HG02943 (cell line): Measurements from ENCODE around the gene YIPF1.

Experiments
- ATAC-seq: cut with Tn5 transposase; IDR thresholded peaks from one replicate; pipeline ENCODE4 v1.9.1; 2021; ENCODE audit warnings: mild to moderate bottlenecking, low read depth, moderate library complexity; ENCODE audit not compliant: unreplicated experiment

Gene YIPF1

DNA sequence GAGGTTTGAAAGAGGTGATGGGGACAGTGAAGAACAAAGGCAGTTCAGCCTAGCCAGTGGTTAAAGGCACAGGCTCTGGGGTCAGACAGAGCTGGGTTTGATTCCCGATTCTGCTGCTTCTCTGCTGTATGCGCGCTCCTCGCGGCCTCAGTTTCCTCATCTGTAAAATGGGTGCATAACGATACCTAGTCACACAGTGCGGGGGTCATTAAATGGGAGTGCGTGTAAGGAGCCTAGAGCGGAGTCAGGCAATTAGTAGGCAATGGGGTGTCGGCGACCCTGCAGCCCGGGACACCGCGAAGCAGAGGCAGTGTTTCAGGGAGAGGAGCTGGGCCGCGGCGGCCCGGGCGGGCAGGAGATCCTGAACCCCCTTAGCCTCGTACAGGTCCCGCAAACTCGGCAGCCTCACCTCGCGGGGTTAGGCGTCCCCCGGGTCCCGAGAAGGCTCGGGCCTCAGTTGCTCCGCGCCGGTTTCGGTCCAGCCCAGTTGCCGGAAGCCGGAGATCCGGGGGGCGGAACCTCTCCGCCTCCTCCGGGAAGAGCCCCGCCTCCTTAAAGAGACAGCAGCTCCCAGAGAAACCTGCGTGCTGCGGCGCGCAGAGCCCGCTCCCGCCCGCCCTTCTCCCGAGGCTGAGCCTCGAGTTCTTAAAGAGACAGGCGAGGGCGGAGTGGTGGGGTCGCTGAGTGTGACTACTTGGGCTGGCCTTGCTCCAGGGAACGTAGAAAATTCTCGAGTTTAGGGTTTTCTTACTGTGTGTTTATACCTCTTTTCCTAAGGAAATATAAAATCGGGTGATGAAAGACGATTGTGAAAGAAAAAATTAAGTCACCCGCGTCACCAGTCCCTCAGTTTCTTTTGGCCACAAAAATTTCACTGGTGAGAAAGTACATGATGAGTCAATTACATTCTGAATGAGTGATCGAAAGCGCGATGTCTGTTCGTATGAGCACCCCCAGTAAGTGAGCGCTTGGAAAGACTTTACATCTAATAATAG lies at the start of gene YIPF1:
TSS of gene YIPF1 (minus strand) at position 494 of the 995 bp plus-strand sequence. CDS start 860 bp downstream, outside the sequence.
- peak; percentile 77 for ATAC-seq

- ATAC-seq, result no peak
Observed at GRCh38 chr1:53938136-53938830, 48.7 kb upstream of the YIPF1 start.

DNA sequence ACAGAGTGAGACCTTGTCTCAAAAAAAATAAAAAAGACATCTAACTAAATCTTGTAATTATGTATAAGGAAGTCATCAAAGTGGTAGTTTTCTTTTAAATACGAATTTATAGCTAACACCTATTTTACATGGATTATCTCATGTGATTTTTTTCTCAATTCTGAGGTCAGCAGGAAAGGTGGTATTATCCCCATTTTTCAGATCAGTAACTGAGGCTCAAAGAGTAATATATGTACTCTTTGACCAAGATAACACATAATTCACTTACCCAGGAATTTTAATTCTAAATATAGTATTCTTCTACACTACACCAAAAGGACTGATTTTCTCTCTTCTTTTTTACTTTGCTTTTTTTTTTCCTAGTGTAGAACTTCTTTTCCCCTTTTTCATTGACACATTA lies 46.8 kb upstream of the YIPF1 start:
- ATAC-seq, result no peak

DNA sequence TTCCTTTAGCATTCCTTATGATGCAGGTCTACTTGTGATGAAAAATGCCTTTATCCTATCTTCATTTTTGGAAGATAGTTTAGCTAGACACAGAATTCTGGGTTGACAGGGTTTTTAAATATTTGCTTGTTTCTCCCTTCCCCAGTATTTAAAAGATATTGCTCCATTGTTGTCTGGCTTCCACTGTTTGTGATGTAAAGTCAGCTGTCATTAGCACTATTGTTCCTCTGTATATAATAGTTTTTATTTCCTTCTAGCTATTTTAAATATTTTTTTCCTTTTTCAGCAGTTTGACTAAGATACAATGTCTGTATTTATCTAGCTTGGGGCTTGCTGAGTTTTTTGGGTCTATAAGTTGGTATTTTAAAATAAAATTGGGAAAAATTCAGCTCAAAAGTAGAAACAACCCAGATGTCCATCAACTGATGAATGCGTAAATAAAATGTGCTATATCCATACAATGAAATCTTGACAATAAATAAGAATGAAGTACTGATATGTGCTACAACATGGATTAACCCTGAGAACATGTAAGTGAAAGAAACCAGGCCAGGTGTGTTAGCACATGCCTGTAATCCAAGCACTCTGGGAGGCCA lies 44.7 kb upstream of the YIPF1 start:
- no peak for ATAC-seq

DNA sequence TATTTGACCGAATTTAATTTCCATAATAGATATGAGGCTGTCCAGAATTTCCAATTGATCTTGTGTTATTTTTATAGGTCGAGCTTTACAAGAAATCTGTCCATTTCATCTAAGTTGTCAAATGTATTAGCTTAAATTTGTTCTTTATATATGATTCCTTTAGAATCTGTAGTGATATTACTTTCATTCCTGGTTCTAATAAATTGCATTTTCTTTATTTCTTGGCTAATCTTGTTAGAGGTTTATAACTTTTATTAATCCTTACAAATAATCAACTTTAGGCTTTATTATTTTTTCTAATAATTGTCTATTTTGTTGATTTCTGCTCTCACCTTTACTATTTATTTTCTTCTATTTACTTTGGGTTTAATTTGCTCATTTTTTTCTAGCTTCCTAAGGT lies 41.9 kb upstream of the YIPF1 start:
- ATAC-seq, result no peak

DNA sequence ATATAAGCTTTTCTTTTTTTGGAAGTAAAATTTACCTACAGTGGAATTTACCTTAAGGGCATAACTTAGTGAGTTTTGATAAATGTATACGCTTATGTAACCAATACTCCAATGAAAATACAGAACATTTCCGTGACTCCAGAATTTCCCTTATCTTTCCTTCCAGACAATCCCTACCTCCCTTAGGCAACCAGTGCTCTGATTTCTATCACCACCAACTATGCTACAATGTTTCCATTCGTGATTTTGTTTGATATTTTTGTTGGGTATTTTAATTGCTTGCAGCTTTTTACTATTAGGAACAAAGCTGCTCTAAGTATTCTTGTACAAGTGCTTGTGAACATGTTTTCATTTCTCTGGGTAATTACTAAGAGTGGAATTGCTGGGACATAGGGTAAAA lies 41.3 kb upstream of the YIPF1 start:
- no peak for ATAC-seq

DNA sequence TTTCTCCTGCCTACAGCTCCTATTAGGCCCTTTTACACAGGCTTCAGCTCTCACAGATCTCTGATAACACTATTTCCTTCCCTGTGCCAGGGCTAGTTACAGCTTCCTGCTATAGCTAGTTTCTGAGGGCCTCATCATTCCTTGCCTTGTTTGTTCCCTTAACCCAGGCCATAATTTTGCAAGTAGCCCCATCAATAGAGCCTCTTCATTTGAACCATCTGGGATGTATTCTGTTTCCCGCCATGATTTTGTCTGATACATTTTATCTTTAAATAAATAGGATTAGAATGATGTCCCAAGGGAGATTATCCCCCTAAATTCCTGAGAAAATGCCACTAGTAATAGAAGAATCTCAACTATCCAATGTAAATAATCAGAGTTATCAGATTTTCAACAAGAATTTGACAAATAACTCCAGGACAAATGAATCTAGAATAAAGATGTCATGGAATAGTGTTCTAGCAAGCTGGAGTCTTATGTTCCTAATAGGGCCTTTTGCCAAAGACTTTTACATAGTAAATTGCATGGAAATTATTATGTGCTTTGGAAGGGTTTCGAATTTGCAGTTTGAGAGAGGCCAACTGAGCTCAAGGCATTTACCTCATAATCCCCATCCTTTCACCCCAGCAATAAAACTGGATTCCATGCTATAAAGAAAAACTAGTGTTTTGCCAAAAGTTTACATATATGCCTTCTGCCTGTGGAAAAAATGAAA lies 39.8 kb upstream of the YIPF1 start:
- ATAC-seq, result no peak

- no peak for ATAC-seq
Observed at GRCh38 chr1:53927376-53927881, 37.8 kb upstream of the YIPF1 start.

GRCh38 chr1:53919675-53920066 lies 30.1 kb upstream of the YIPF1 start:
- no peak for ATAC-seq

DNA sequence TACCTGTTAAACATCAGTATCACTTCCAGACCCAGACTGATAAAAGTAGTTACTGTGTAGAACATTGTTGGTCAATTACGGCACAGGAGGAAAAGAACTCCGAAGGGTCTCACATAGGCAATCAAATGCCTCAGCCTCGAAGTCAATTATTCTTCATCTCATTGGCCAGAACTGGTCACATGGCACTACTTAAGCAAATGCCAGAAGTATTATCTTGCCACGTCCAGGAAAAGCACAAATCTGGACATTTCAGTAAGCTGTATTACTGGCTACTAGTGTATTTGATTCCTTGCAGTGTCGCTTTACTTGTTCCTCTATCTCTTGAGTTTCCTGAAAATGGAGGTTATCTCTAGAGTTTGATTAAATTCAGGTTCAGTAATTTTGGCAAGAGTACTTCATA lies 28.7 kb upstream of the YIPF1 start:
- ATAC-seq, result no peak

DNA sequence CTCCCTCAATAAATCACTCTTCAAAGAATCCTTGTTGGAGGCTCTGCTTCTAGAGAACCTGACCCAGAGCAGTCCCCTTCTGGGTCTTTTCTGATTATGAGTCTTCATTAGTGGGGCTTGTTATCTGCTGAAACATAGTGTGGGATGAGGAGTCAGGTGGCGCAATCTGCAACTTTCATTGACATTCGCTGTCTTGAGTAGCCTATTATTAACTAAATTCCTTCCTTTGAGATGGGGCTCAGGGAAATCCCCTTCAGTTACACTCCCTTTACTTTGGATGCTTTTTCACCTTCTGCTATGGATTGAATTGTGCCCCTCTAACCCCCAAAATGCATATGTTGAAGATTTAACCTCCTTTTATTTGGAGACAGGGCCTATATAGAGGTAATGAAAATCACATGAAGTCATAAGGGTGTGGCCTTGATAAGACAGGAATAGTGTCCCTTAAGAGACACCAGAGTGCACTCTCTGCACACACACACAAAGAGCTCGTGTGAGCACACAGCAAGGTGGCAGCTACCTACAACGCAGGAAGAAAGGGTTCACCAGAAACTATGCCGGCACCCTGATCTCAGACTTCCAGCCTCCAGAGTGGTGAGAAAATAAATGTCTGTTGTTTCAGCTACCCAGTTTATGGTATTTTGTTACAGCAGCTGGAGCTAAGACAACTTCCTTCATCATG lies 23.9 kb upstream of the YIPF1 start:
- ATAC-seq, result no peak

DNA sequence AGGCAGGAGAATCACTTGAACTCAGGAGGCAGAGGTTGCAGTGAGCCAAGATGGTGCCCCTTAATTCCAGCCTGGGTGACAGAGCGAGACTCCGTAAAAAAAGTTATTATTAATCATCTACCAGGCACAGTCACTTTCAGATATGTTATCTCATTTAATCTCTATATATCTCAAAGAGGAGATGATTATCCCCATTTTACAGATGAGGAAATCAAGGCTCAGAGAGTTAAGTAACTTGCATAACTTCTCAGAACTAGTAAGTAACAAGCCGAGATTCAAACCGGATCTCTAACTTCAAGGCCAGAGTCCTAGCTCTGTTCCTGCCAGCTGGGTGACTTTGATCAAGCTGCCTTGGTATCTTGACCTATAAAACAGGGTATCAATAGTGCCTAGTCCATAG lies 21.8 kb upstream of the YIPF1 start:
- no peak for ATAC-seq

GRCh38 chr1:53909946-53910345 lies 20.3 kb upstream of the YIPF1 start:
- ATAC-seq, result no peak

GRCh38 chr1:53906121-53906520 lies 16.5 kb upstream of the YIPF1 start:
- no peak for ATAC-seq

DNA sequence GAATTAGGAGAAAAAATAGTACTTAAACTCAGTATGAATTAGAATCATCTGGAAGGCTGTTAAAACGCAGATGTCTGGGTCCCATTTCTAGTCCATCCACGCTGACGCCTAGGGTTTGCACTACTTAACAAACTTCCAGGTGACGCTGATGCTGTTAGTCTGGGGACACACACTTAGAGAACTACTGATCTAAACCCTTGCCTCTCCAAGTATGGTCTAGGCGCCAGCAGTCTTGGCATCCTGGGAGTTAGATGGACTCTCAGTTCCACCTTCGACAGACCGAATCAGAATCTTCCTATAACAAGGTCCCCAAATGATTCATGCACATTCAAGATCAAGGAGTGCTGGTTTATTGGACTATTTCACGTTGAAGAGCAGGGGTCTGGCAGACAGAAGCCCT lies 15.9 kb upstream of the YIPF1 start:
- no peak for ATAC-seq

DNA sequence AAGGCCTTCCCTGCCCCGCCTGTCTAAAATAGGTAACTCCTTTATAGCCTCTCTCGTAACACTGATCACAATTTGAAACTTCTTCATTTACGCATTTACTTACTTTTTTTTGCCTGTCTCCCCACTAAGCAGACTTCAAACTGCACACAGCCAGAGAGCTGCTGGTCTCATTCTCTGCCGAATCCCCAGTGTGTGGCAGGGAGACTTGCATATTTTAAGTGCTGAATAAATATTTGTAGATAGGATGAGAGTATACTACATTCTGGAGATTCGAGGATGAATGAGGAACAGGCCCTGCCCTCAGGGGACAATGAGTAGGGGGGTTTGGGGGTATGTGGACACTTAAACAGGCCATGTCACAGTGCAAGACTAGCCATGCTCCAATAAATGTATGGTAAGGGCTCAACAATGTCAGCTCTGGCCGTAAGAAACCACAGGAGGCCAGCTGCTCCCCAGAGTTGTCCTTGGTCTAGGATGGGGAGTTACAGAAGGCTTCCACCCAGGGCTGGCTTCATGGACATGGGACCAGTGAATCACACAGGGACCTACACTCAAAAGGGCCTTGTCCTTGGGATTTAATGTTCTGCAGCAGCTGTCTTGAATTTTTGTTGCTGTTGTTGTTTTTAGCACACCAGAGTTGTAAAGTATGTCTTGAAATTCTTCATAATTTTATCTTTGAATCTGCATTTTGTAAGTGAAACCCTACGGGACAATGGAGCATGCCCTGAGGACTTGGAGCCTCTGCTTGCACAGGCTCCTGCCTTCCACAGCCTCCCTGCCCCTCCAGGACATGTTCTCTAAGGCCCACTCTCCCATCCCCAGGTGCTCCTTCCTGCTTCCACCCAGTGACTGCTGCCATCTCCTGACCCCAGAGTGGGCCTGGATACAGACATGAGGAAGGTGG lies 12.9 kb upstream of the YIPF1 start:
- ATAC-seq, result no peak

DNA sequence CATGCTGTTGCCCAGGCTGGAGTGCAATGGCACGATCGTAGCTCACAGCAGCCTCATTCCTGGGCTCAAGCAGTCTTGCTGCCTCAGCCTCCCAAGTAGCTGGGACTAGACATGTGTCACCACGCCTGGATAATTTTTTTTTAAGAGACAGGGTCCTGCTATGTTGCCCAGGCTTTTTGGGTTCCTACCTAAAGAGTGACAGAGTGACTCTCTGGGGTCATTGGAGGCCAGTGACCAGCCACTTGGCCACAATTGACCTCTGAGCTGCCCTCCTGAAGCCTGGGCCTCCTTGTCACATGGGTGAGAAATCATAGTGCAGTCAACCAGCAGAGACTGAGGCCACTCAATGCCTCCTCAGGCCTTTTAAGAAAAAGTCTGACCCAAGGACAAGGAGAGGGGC lies 10.1 kb upstream of the YIPF1 start:
- ATAC-seq, result no peak

GRCh38 chr1:53899206-53899628 lies 9.6 kb upstream of the YIPF1 start:
- ATAC-seq, result no peak
